ENCODE measurements around the gene SETD1A. TPM values are rescaled to one million over a fixed set of nuclear protein-coding genes. Genes with fewer than 3 reads are reported as not detected.

SETD1A gene
- total RNA-seq, 1 donor from 2014 or later = 7.2 TPM

- no peaks in the 10 kb centered on the region for H3K27me3 ChIP-seq (ENCODE audit: control insufficient read depth, insufficient read depth, low read length)
- H3K36me3 ChIP-seq (ENCODE audit: control insufficient read depth, insufficient read depth, low read length) = peaks cover 4% of the 10 kb centered on the region
- no peak overlapping the region for H3K4me3 ChIP-seq (ENCODE audit: low read depth, low read length)
- no peak for TF ChIP-seq CTCF (IDR thresholded peaks at IDR 0.05; ENCODE audit: insufficient read depth, low read length, poor library complexity, severe bottlenecking)
- DNase-seq (ENCODE audit: low read depth) = no peak
Observed at GRCh38 chr16:30963925-30964511, 6.5 kb downstream of the SETD1A start.

DNA sequence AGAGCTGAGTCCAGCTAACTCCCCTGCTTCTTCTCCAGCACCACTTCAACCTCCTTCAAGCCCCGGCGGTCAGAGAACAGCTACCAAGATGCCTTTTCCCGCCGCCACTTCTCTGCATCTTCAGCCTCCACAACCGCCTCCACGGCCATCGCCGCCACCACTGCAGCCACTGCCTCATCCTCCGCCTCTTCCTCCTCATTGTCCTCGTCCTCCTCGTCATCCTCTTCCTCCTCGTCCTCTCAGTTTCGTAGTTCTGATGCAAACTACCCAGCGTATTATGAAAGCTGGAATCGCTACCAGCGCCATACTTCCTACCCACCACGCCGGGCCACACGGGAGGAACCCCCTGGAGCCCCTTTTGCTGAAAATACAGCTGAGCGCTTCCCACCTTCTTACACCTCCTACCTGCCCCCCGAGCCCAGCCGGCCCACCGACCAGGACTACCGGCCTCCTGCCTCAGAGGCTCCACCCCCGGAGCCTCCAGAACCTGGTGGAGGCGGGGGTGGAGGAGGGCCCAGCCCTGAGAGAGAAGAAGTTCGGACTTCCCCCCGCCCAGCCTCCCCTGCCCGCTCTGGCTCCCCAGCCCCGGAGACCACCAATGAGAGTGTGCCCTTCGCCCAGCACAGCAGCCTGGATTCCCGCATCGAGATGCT is 7.1 kb downstream of the SETD1A start:
- no peak for TF ChIP-seq CTCF (IDR thresholded peaks at IDR 0.05; ENCODE audit: insufficient read depth, low read length, poor library complexity, severe bottlenecking)
- Histone ChIP-seq H3K27me3 (ENCODE audit: control insufficient read depth, insufficient read depth, low read length) (no peaks in the 10 kb centered on the region), H3K36me3 (ENCODE audit: control insufficient read depth, insufficient read depth, low read length) (peaks cover 8% of the 10 kb centered on the region), H3K4me3 (ENCODE audit: low read depth, low read length) (no peak overlapping the region)
- DNase-seq (ENCODE audit: low read depth) = no peak

DNA sequence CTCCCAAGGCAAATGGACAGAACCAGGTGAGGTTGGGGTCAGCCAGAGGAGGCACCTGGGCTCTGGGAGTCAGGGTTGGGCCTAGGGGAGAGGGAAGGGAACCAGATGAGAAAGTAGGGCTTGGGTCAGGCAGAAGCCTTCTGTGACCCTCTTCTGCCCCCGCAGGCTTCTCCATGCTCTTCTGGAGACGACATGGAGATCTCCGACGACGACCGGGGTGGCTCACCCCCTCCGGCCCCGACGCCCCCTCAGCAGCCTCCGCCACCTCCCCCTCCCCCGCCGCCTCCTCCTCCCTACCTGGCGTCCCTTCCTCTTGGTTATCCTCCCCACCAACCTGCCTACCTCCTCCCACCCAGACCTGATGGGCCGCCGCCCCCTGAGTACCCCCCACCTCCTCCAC is 7.9 kb downstream of the SETD1A start:
- H3K4me3 ChIP-seq (ENCODE audit: low read depth, low read length) = no peak overlapping the region
- H3K27me3 ChIP-seq (ENCODE audit: control insufficient read depth, insufficient read depth, low read length) = no peaks in the 10 kb centered on the region
- H3K36me3 ChIP-seq (ENCODE audit: control insufficient read depth, insufficient read depth, low read length) = peaks cover 8% of the 10 kb centered on the region
- no peak for TF ChIP-seq CTCF (IDR thresholded peaks at IDR 0.05; ENCODE audit: insufficient read depth, low read length, poor library complexity, severe bottlenecking)
- no peak for DNase-seq (ENCODE audit: low read depth)

DNA sequence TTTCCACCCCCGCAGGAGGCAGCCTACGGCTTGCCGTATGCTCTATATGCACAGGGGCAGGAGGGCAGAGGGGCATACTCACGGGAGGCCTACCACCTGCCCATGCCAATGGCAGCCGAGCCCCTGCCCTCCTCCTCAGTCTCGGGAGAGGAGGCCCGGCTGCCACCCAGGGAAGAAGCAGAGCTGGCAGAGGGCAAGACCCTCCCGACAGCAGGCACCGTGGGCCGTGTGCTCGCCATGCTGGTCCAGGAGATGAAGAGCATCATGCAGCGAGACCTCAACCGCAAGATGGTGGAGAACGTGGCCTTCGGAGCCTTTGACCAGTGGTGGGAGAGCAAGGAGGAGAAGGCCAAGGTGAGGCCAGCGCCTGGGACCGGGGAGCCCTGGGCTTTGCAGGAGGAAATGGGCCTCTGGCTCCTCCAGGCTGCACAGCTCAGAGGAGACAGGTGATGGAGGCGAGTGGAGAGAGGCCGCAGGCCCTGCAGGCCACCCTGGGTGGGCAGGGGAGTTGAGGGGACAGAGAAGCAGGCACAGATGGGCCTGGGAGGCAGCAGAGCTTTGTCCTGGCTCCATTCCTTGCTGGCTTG is 8.6 kb downstream of the SETD1A start:
- no peak for TF ChIP-seq CTCF (IDR thresholded peaks at IDR 0.05; ENCODE audit: insufficient read depth, low read length, poor library complexity, severe bottlenecking)
- H3K36me3 ChIP-seq (ENCODE audit: control insufficient read depth, insufficient read depth, low read length) = peaks cover 9% of the 10 kb centered on the region
- no peak for DNase-seq (ENCODE audit: low read depth)
- H3K4me3 ChIP-seq (ENCODE audit: low read depth, low read length) = no peak overlapping the region
- H3K27me3 ChIP-seq (ENCODE audit: control insufficient read depth, insufficient read depth, low read length) = no peaks in the 10 kb centered on the region

GRCh38 chr16:30967795-30968194 is 10.2 kb downstream of the SETD1A start:
- Histone ChIP-seq H3K36me3 (ENCODE audit: control insufficient read depth, insufficient read depth, low read length) (peaks cover 10% of the 10 kb centered on the region), H3K27me3 (ENCODE audit: control insufficient read depth, insufficient read depth, low read length) (no peaks in the 10 kb centered on the region), H3K4me3 (ENCODE audit: low read depth, low read length) (no peak overlapping the region)
- no peak for TF ChIP-seq CTCF (IDR thresholded peaks at IDR 0.05; ENCODE audit: insufficient read depth, low read length, poor library complexity, severe bottlenecking)
- DNase-seq (ENCODE audit: low read depth) = no peak
